Measurements from ENCODE around the gene SLC6A13. TPM values are rescaled to one million over a fixed set of nuclear protein-coding genes. Genes with fewer than 3 reads are reported as not detected.

The SLC6A13 gene
- total RNA-seq, 4 donors from 2014 or later, result 0.13 to 1.9 (median 0.82) TPM; not detected in 1

DNA sequence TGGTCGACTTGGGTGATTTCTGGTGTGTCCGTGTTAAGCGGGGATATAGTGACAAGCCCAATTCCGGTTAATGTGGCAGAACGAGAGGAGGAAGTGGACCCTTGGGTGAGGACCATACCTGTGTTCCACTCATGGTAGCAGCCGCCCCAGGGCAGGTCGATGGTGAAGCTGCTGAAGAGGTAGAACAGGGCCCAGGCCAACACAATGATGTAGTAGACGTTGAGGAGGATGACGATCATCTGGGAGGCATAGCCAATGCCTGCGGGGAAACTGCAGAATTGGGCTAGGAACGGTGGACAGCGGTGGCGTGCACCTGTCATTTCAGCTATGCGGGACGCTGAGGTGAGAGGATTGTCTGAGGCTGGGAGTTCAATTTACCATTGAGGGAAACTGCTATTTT, 20.1 kb downstream of the SLC6A13 start:
- ATAC-seq (no peak), DNase-seq (no peak)
- Histone ChIP-seq H3K27ac (no peak overlapping the region), H3K4me1 (no peaks in the 10 kb centered on the region), H3K36me3 (no peaks in the 10 kb centered on the region), H3K4me3 (no peak overlapping the region), H3K27me3 (no peaks in the 10 kb centered on the region), H3K9me3 (no peaks in the 10 kb centered on the region)
- in situ Hi-C loops (cut with MboI; ENCODE audit: low sequenced_read_pairs in 4 of 4), result no loop called here
- intact Hi-C loops (cut with DNase I; ENCODE audit: low total_unique reads), result no loop called here
- TF ChIP-seq, protein P1, sequence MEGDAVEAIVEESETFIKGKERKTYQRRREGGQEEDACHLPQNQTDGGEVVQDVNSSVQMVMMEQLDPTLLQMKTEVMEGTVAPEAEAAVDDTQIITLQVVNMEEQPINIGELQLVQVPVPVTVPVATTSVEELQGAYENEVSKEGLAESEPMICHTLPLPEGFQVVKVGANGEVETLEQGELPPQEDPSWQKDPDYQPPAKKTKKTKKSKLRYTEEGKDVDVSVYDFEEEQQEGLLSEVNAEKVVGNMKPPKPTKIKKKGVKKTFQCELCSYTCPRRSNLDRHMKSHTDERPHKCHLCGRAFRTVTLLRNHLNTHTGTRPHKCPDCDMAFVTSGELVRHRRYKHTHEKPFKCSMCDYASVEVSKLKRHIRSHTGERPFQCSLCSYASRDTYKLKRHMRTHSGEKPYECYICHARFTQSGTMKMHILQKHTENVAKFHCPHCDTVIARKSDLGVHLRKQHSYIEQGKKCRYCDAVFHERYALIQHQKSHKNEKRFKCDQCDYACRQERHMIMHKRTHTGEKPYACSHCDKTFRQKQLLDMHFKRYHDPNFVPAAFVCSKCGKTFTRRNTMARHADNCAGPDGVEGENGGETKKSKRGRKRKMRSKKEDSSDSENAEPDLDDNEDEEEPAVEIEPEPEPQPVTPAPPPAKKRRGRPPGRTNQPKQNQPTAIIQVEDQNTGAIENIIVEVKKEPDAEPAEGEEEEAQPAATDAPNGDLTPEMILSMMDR (IDR thresholded peaks at IDR 0.05 in 4 of 5, conservative IDR thresholded peaks at IDR 0.05 in 1 of 5), result no peak
- TF ChIP-seq POLR2A (IDR thresholded peaks at IDR 0.05), result no peak

DNA sequence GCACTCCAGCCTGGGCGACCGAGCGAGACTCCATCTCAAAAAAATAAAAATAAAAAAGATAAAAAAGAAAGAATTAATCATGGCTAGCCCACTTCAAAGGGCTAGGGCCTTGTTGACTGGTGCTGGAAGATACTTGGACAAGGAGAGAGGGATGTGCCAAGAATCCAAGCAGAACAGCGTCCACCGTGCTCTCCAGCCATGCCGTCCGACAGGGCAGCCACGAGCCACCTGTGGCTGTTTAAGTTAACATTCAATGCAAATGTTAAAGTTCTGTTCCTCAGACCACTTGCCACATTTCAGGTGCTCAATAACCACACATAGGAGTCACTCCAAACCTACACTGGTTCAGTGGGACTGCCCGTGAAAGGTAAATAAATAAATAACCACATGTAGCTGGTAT, 21.4 kb downstream of the SLC6A13 start:
- intact Hi-C loops (cut with DNase I; ENCODE audit: low total_unique reads), result no loop called here
- ATAC-seq (no peak), DNase-seq (no peak)
- Histone ChIP-seq H3K36me3 (no peaks in the 10 kb centered on the region), H3K4me3 (no peak overlapping the region), H3K9me3 (no peaks in the 10 kb centered on the region), H3K27ac (no peak overlapping the region), H3K27me3 (no peaks in the 10 kb centered on the region), H3K4me1 (no peaks in the 10 kb centered on the region)
- in situ Hi-C loops (cut with MboI; ENCODE audit: low sequenced_read_pairs in 4 of 4), result no loop called here
- TF ChIP-seq, protein P1 (IDR thresholded peaks at IDR 0.05 in 4 of 5, conservative IDR thresholded peaks at IDR 0.05 in 1 of 5), result no peak
- no peak for TF ChIP-seq POLR2A (IDR thresholded peaks at IDR 0.05)

DNA sequence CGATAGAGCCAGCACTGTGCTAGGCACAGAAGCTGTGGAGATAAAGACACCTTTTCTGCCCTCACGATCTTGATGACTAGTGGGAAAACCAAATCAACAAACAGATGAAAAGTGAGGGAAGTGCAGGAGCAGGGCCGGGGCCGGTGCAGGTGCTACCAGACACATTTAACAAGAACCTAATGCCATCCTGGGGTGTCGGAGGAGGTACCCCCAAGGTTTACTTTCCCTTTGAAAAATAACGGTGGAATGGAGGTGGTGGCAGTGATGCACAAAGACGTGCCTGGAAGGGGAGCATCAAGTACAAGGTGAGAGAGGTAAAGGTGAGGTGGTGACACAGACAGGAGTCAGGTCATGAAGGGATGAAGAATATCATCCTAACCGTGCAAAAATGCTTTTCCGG, 22.1 kb downstream of the SLC6A13 start:
- Histone ChIP-seq H3K27ac (no peak overlapping the region), H3K4me1 (no peaks in the 10 kb centered on the region), H3K36me3 (no peaks in the 10 kb centered on the region), H3K9me3 (no peaks in the 10 kb centered on the region), H3K27me3 (no peaks in the 10 kb centered on the region), H3K4me3 (no peak overlapping the region)
- ATAC-seq, result no peak
- TF ChIP-seq, protein P1 (IDR thresholded peaks at IDR 0.05 in 4 of 5, conservative IDR thresholded peaks at IDR 0.05 in 1 of 5), result no peak
- intact Hi-C loops (cut with DNase I; ENCODE audit: low total_unique reads) (no loop called here), in situ Hi-C loops (cut with MboI; ENCODE audit: low sequenced_read_pairs in 4 of 4) (no loop called here)
- no peak for DNase-seq

DNA sequence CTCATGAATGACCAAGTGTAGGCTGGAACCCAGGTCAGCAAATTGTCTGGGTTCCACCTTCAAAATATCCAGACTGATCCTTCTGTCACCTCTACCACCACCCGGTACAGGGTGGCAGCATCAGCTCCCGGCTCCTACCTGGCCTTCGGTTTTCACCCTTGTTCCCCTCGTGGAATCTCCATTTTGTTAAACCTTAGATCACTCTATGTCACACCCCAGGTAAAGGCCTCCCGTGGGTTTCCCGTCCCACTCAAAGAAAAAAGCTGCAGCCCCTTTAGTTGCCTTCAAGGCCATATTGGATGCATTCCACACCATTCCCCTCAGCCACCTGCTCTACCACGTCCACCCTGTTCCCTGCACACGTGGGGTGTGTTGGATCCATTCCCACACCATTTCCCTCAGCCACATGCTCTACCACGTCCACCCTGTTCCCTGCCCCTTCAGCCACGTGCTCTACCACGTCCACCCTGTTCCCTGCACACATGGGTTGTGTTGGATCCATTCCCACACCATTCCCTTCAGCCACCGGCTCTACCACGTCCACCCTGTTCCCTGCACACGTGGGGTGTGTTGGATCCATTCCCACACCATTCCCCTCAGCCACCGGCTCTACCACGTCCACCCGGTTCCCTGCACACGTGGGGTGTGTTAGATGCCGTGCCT, 23.8 kb downstream of the SLC6A13 start:
- Histone ChIP-seq H3K27ac (no peak overlapping the region), H3K9me3 (no peaks in the 10 kb centered on the region), H3K36me3 (no peaks in the 10 kb centered on the region), H3K4me1 (peaks cover under 1 to 2% of the 10 kb centered on the region in 2 donors), H3K27me3 (no peaks in the 10 kb centered on the region), H3K4me3 (no peak overlapping the region)
- intact Hi-C loops (cut with DNase I; ENCODE audit: low total_unique reads) (no loop called here), in situ Hi-C loops (cut with MboI; ENCODE audit: low sequenced_read_pairs in 4 of 4) (no loop called here)
- ATAC-seq, result no peak
- TF ChIP-seq POLR2A (IDR thresholded peaks at IDR 0.05), result no peak
- TF ChIP-seq, protein P1 (IDR thresholded peaks at IDR 0.05 in 4 of 5, conservative IDR thresholded peaks at IDR 0.05 in 1 of 5), result no peak
- no peak for DNase-seq

DNA sequence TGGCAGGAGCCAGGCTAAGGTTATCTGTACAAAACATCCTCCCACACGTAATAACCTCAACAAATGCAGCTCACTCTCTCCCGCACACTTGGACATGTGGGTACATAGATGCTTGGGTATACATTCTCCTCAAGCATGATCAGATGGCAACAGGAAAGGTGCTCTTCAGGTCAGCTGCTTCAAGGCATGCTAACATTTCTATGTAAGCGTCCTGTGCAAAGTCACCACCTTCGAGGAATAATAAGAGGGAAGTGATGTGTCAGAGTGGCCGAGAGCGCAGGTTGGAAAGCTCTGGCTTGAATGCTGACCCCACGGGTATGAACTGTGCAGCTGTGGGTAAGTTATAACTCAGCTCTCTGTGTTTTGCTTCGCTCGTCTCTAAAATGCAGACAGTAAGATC, 24.5 kb downstream of the SLC6A13 start:
- H3K9me3 ChIP-seq, result no peaks in the 10 kb centered on the region
- ATAC-seq (no peak), DNase-seq (no peak)
- in situ Hi-C loops (cut with MboI; ENCODE audit: low sequenced_read_pairs in 4 of 4) (no loop called here), intact Hi-C loops (cut with DNase I; ENCODE audit: low total_unique reads) (no loop called here)
- H3K27ac ChIP-seq, result no peak overlapping the region
- H3K27me3 ChIP-seq, result no peaks in the 10 kb centered on the region
- TF ChIP-seq, protein P1 (IDR thresholded peaks at IDR 0.05 in 4 of 5, conservative IDR thresholded peaks at IDR 0.05 in 1 of 5), result no peak
- TF ChIP-seq POLR2A (IDR thresholded peaks at IDR 0.05), result no peak
- H3K36me3 ChIP-seq, result no peaks in the 10 kb centered on the region
- H3K4me3 ChIP-seq, result no peak overlapping the region
- H3K4me1 ChIP-seq, result peaks cover 7 to 9% of the 10 kb centered on the region in 2 donors
